K562 treated with DMSO at 1 percent for 24 hours (cell line): ENCODE data around the gene GKN2. TPM values are rescaled to one million over a fixed set of nuclear protein-coding genes. Genes with fewer than 3 reads are reported as not detected.

Source experiments
- total RNA-seq: library from RNA; unstranded; fragments of 300-600 nt; gene quantifications from 2 replicates; pipeline ENCODE4 v1.2.3, GENCODE V29; 2022; ENCODE audit warnings: low read depth; ENCODE audit not compliant: insufficient read depth

Gene GKN2
- total RNA-seq, result not detected in 2 replicates

DNA sequence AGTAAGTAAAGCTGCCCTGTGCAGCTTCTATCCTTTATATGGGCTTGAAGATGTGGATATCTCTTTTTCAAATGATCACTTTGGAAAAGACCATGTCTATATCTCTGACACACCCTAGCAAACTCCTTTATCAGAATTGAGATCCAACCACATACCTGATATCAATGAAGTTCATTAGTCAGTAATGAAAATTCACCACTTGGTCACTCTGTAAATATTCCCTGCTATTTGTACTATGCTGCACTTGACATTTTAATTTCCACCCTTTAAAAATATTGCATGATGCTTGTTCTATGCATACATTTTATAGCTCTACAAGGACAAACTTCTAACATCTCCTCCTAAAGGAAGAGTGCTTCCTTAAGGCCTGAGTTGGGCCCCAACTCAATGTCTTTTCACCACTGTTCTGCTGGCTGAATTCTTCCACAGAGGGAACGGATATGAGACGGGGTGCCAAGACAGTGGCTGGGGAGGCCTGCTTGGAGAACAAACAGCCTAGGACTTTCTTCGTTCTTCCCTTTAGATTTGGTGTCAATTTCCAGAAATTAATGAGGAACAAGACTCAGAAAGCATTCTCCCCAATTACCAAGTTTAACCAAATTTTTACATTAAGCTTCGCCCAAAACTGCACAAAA lies at the start of gene GKN2:
TSS of gene GKN2 (minus strand) at position 7 of the 635 bp plus-strand sequence. CDS start 32 bp downstream, outside the sequence.

DNA sequence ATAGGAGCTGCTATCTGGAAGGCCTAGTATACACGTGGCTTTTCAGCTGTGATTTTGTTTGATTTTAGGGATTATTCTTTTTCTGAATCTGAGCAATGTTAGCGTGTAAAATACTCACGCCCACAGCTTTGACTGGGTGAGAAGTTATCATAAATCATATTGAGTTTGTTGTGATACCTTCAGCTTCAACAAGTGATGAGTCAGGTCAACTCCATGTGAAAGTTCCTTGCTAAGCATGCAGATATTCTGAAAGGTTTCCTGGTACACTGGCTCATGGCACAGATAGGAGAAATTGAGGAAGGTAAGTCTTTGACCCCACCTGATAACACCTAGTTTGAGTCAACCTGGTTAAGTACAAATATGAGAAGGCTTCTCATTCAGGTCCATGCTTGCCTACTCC lies 21.6 kb upstream of the GKN2 start, which contains the start of gene GKN1:
TSS of gene GKN1 (plus strand) at position 386 of the 400 bp plus-strand sequence. CDS start 42 bp downstream, outside the sequence.

Other genes starting within 250 kb of the GKN2 start
- 18.4 and 22.7 TPM in 2 replicates for gene ARHGAP25, start 218.1 kb downstream of the GKN2 start, total RNA-seq
- 0.17 TPM in 1 of 2 replicates, not detected in the other for gene BMP10, start 81.5 kb downstream of the GKN2 start, total RNA-seq
- not detected in 2 replicates for gene GKN1, start 21.7 kb upstream of the GKN2 start, total RNA-seq
- 3.7 and 4.3 TPM in 2 replicates for gene ANTXR1, start 60.3 kb upstream of the GKN2 start, total RNA-seq